ENCODE results near the gene HSPA8. TPM values are rescaled to one million over a fixed set of nuclear protein-coding genes. Genes with fewer than 3 reads are reported as not detected.

HSPA8 gene
- total RNA-seq, 1 experiment from 2014 or later = 3,307 TPM

- CTCF ChIA-PET = interaction anchor here (0.6 to 6.9 kb wide), 5 partner anchors 21 to 395 kb away, joined by 3 to 61 read pairs (median 7); no protein-coding TSS in a partner anchor
- no peaks in the 10 kb centered on the region for H3K27me3 ChIP-seq (replicated peaks; ENCODE audit: insufficient read depth, low read depth, low read length, poor library complexity)
- no peak for DNase-seq (ENCODE audit: low spot score)
- H3K9me3 ChIP-seq (ENCODE audit: low read depth, low read length, poor library complexity, severe bottlenecking) = no peaks in the 10 kb centered on the region
- H3K27ac ChIP-seq (ENCODE audit: low read depth, low read length, poor library complexity, severe bottlenecking) = peak overlapping the region; percentile 48
- no peaks in the 10 kb centered on the region for H3K36me3 ChIP-seq (ENCODE audit: insufficient read depth, low read length, poor library complexity, severe bottlenecking)
- TF ChIP-seq EZH2 (IDR thresholded peaks at IDR 0.05; ENCODE audit: borderline replicate concordance, low read depth, low read length, poor library complexity, severe bottlenecking) (no peak), CTCF (conservative IDR thresholded peaks at IDR 0.05; ENCODE audit: low read depth, low read length) (no peak)
- no TSS peak for BruUV-seq (replicated peaks)
- H3K4me3 ChIP-seq (ENCODE audit: low read depth, low read length, poor library complexity, severe bottlenecking) = no peak overlapping the region
- POLR2A ChIA-PET (ENCODE audit: low non-redundant PET) = no interaction called here
- intact Hi-C loops (cut with micrococcal nuclease; ENCODE audit: unreplicated experiment) = no loop called here
- peaks cover 34% of the 10 kb centered on the region for H3K4me1 ChIP-seq (ENCODE audit: insufficient read depth, low read length, poor library complexity, severe bottlenecking)
Measured at GRCh38 chr11:123107945-123108495, 46.1 kb upstream of the HSPA8 start.

- intact Hi-C loops (cut with micrococcal nuclease; ENCODE audit: unreplicated experiment) = loop anchor here (5.0 kb wide), 1 partner anchor 158 kb away; no protein-coding TSS in a partner anchor
- TF ChIP-seq CTCF (conservative IDR thresholded peaks at IDR 0.05; ENCODE audit: low read depth, low read length) (no peak), EZH2 (IDR thresholded peaks at IDR 0.05; ENCODE audit: borderline replicate concordance, low read depth, low read length, poor library complexity, severe bottlenecking) (no peak)
- Histone ChIP-seq H3K4me1 (ENCODE audit: insufficient read depth, low read length, poor library complexity, severe bottlenecking) (peaks cover 50% of the 10 kb centered on the region), H3K27ac (ENCODE audit: low read depth, low read length, poor library complexity, severe bottlenecking) (peak overlapping the region; percentile 17), H3K4me3 (ENCODE audit: low read depth, low read length, poor library complexity, severe bottlenecking) (no peak overlapping the region), H3K9me3 (ENCODE audit: low read depth, low read length, poor library complexity, severe bottlenecking) (no peaks in the 10 kb centered on the region), H3K27me3 (replicated peaks; ENCODE audit: insufficient read depth, low read depth, low read length, poor library complexity) (no peaks in the 10 kb centered on the region), H3K36me3 (ENCODE audit: insufficient read depth, low read length, poor library complexity, severe bottlenecking) (no peaks in the 10 kb centered on the region)
- no peak for DNase-seq (ENCODE audit: low spot score)
- BruUV-seq (replicated peaks) = no TSS peak
- ChIA-PET POLR2A (ENCODE audit: low non-redundant PET) (no interaction called here), CTCF (interaction anchor here (1.4 to 3.4 kb wide), 2 partner anchors 130 to 157 kb away, joined by 10 to 40 read pairs; no protein-coding TSS in a partner anchor)
Measured at GRCh38 chr11:123104697-123105096, 42.8 kb upstream of the HSPA8 start.

GRCh38 chr11:123103326-123103980 is 41.5 kb upstream of the HSPA8 start:
- H3K4me1 ChIP-seq (ENCODE audit: insufficient read depth, low read length, poor library complexity, severe bottlenecking) = peaks cover 57% of the 10 kb centered on the region
- no peak overlapping the region for H3K4me3 ChIP-seq (ENCODE audit: low read depth, low read length, poor library complexity, severe bottlenecking)
- ChIA-PET CTCF (interaction anchor here (0.5 to 3.4 kb wide), 17 partner anchors 8 to 459 kb away, joined by 3 to 45 read pairs (median 4); no protein-coding TSS in a partner anchor), POLR2A (ENCODE audit: low non-redundant PET) (no interaction called here)
- no peaks in the 10 kb centered on the region for H3K36me3 ChIP-seq (ENCODE audit: insufficient read depth, low read length, poor library complexity, severe bottlenecking)
- H3K27ac ChIP-seq (ENCODE audit: low read depth, low read length, poor library complexity, severe bottlenecking) = peak overlapping the region; percentile 50
- intact Hi-C loops (cut with micrococcal nuclease; ENCODE audit: unreplicated experiment) = loop anchor here (2.0 to 5.0 kb wide), 3 partner anchors 143 to 375 kb away; no protein-coding TSS in a partner anchor
- BruUV-seq (replicated peaks) = no TSS peak
- DNase-seq (ENCODE audit: low spot score) = peak; percentile 98
- H3K27me3 ChIP-seq (replicated peaks; ENCODE audit: insufficient read depth, low read depth, low read length, poor library complexity) = no peaks in the 10 kb centered on the region
- H3K9me3 ChIP-seq (ENCODE audit: low read depth, low read length, poor library complexity, severe bottlenecking) = no peaks in the 10 kb centered on the region
- TF ChIP-seq CTCF (conservative IDR thresholded peaks at IDR 0.05; ENCODE audit: low read depth, low read length) = peak; percentile 93
- no peak for TF ChIP-seq EZH2 (IDR thresholded peaks at IDR 0.05; ENCODE audit: borderline replicate concordance, low read depth, low read length, poor library complexity, severe bottlenecking)

All from A673 (cell line).